Measurements from ENCODE around the gene KXD1. TPM values are rescaled to one million over a fixed set of nuclear protein-coding genes. Genes with fewer than 3 reads are reported as not detected.
A peak's percentile ranks its signal among the peaks of the same experiment; 100 is the strongest.

The KXD1 gene
- total RNA-seq, 1 donor from 2014 or later: 121 TPM

DNA sequence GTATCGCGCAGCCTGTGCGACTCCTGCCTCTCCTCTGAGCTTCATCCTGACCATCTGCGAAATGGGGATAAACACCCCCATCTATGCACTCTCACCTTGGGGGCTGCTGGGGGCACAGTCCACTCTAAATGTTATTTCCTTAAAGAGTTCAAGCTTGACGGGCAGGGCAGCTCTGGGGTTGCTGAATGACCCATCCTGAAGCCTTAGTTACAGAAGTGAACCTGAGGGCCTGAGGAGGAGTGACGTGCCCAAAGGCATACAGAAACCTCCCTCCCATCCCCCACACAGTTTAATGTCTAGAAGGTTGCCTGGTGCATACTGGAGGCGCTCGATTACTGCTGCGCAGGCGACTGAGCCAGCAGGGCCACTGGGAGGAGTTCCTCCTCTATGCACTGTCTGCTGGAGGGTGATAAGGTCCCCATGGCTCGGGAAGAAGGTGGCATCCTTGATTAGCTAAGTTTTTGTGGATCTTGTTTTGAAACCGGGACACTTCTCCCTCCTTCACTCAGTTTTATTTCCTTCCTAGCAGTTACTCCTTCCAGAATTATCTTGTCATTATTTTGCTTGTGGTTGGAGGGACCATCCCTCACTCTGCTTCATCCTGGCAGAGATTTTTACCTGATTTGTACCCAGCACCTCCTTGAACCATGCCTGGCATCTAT is 13.7 kb upstream of the KXD1 start:
- H3K27me3 ChIP-seq (ENCODE audit: control insufficient read depth, insufficient read depth, low read length): no peaks in the 10 kb centered on the region
- H3K4me3 ChIP-seq (ENCODE audit: low read depth, low read length): peak overlapping the region; percentile 70
- DNase-seq (ENCODE audit: low read depth): no peak
- H3K36me3 ChIP-seq (ENCODE audit: control insufficient read depth, insufficient read depth, low read length): peaks cover 4% of the 10 kb centered on the region
- TF ChIP-seq, protein P1, sequence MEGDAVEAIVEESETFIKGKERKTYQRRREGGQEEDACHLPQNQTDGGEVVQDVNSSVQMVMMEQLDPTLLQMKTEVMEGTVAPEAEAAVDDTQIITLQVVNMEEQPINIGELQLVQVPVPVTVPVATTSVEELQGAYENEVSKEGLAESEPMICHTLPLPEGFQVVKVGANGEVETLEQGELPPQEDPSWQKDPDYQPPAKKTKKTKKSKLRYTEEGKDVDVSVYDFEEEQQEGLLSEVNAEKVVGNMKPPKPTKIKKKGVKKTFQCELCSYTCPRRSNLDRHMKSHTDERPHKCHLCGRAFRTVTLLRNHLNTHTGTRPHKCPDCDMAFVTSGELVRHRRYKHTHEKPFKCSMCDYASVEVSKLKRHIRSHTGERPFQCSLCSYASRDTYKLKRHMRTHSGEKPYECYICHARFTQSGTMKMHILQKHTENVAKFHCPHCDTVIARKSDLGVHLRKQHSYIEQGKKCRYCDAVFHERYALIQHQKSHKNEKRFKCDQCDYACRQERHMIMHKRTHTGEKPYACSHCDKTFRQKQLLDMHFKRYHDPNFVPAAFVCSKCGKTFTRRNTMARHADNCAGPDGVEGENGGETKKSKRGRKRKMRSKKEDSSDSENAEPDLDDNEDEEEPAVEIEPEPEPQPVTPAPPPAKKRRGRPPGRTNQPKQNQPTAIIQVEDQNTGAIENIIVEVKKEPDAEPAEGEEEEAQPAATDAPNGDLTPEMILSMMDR (IDR thresholded peaks at IDR 0.05; ENCODE audit: insufficient read depth, low read length, poor library complexity, severe bottlenecking): no peak

DNA sequence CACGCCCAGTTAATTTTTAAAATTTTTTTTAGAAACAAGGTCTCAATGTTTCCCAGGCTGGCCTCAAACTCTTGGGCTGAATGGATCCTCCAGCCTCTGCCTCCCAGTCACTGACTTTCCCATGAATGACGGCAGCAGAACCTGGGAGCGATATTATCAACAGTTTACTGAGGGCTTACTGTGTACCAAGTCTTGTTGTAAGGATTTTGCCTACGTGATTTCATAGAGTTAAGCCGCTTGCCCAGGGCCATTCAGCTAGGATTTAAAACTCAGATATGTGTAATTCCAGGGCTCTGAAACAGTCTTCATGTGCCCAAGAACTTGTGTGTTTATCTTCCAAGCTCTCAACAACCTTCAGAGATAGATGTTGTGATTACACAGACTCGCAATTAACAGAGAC is 6.0 kb upstream of the KXD1 start:
- TF ChIP-seq, protein P1 (IDR thresholded peaks at IDR 0.05; ENCODE audit: insufficient read depth, low read length, poor library complexity, severe bottlenecking): no peak
- Histone ChIP-seq H3K36me3 (ENCODE audit: control insufficient read depth, insufficient read depth, low read length) (no peaks in the 10 kb centered on the region), H3K4me3 (ENCODE audit: low read depth, low read length) (no peak overlapping the region), H3K27me3 (ENCODE audit: control insufficient read depth, insufficient read depth, low read length) (no peaks in the 10 kb centered on the region)
- DNase-seq (ENCODE audit: low read depth): no peak

DNA sequence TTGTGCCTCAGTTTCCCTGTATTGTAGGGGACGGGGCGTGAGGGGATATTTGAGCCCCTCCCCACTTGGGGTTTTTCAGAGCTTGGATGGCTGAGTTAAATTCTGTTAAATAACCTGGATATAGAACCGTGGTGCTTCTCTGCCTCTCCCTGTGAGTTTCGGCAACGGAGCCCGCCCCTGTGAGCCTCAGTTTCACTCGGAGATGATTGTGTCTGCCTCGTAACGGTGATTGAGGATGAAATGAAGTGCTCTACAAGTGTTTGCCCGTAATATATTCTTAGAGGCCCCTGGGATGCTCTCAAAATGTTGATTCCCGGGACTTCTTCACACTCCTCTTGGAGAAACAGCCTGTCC is 509 bp downstream of the KXD1 start:
- DNase-seq (ENCODE audit: low read depth): no peak
- Histone ChIP-seq H3K4me3 (ENCODE audit: low read depth, low read length) (peak overlapping the region; percentile 85), H3K36me3 (ENCODE audit: control insufficient read depth, insufficient read depth, low read length) (peaks cover 2% of the 10 kb centered on the region), H3K27me3 (ENCODE audit: control insufficient read depth, insufficient read depth, low read length) (no peaks in the 10 kb centered on the region)
- TF ChIP-seq, protein P1 (IDR thresholded peaks at IDR 0.05; ENCODE audit: insufficient read depth, low read length, poor library complexity, severe bottlenecking): no peak

DNA sequence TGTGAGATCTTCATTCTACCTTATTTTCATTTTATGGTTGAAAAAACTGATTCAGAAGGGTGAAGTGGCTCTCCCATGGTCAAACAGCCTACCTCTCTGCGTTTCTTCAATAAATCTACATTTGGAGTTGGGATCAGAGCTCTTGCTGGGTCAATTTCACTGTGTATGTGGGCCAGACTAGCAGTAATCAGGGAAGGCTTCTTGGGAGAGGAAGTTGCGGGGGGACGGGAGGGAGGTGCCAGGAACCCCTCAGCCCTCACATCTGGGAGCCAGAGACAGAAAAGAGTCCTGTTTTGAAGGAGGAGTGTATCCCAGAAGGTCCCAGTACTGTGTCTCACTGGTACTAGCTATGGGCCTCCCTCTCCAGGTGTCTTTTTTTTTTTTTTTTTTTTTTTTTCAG is 934 bp downstream of the KXD1 start:
- DNase-seq (ENCODE audit: low read depth): no peak
- Histone ChIP-seq H3K36me3 (ENCODE audit: control insufficient read depth, insufficient read depth, low read length) (peaks cover 2% of the 10 kb centered on the region), H3K27me3 (ENCODE audit: control insufficient read depth, insufficient read depth, low read length) (no peaks in the 10 kb centered on the region), H3K4me3 (ENCODE audit: low read depth, low read length) (peak overlapping the region; percentile 85)
- TF ChIP-seq, protein P1 (IDR thresholded peaks at IDR 0.05; ENCODE audit: insufficient read depth, low read length, poor library complexity, severe bottlenecking): no peak

- TF ChIP-seq, protein P1 (IDR thresholded peaks at IDR 0.05; ENCODE audit: insufficient read depth, low read length, poor library complexity, severe bottlenecking): no peak
- Histone ChIP-seq H3K4me3 (ENCODE audit: low read depth, low read length) (no peak overlapping the region), H3K36me3 (ENCODE audit: control insufficient read depth, insufficient read depth, low read length) (peaks cover 2% of the 10 kb centered on the region)
These were observed 2.0 kb downstream of the KXD1 start for GRCh38 chr19:18559685-18560084.

DNA sequence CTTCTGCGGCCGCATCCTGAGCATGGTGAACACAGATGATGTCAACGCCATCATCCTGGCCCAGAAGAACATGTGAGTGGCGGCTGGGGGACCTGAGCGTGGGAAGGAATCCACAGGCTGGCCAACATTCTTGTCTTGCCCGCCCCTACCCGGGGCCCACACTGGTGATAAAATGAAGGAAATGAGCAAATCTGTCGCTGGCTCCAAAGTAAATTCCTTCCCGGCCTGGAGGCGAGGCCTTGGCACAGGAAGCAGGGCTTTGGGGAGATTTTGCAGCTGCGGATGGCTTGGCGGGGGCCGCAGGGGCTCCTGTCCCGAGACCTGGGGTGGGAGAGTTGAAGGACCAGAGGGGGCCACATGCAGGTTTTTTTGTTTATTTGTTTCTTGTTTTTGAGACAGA is 4.4 kb downstream of the KXD1 start:
- Histone ChIP-seq H3K36me3 (ENCODE audit: control insufficient read depth, insufficient read depth, low read length) (peaks cover 2% of the 10 kb centered on the region), H3K4me3 (ENCODE audit: low read depth, low read length) (no peak overlapping the region), H3K27me3 (ENCODE audit: control insufficient read depth, insufficient read depth, low read length) (no peaks in the 10 kb centered on the region)
- TF ChIP-seq, protein P1 (IDR thresholded peaks at IDR 0.05; ENCODE audit: insufficient read depth, low read length, poor library complexity, severe bottlenecking): no peak
- DNase-seq (ENCODE audit: low read depth): no peak

More at GRCh38 chr19:18559685-18560084, 2.0 kb downstream of the KXD1 start:
- no peaks in the 10 kb centered on the region for H3K27me3 ChIP-seq (ENCODE audit: control insufficient read depth, insufficient read depth, low read length)
- no peak for DNase-seq (ENCODE audit: low read depth)

All from kidney epithelial cell (primary cell).